ENCODE data around the gene TFPT. TPM values are rescaled to one million over a fixed set of nuclear protein-coding genes. Genes with fewer than 3 reads are reported as not detected.
A peak's percentile ranks its signal among the peaks of the same experiment; 100 is the strongest.

Gene TFPT
- total and polyA plus RNA-seq, 8 donors = 0.45 to 31.8 (median 10.9) TPM; not detected in 1

- Histone ChIP-seq H3K4me3 (peak overlapping the region; percentile 71 to 100 (median 95)), H3K27me3 (no peaks in the 10 kb centered on the region), H3K9me3 (no peaks in the 10 kb centered on the region), H3K4me1 (peaks cover 17 to 52% (median 49%) of the 10 kb centered on the region in 4 donors), H3K36me3 (peaks cover 13 to 44% (median 29%) of the 10 kb centered on the region in 4 donors), H3K27ac (peak overlapping the region; percentile 85 to 97 (median 93))
- intact Hi-C loops (cut with DNase I; ENCODE audit: low total_unique reads) = no loop called here
- TF ChIP-seq POLR2A (IDR thresholded peaks at IDR 0.05) (no peak), CTCF (IDR thresholded peaks at IDR 0.05) (no peak), POLR2AphosphoS5 (IDR thresholded peaks at IDR 0.05) (no peak), EP300 (IDR thresholded peaks at IDR 0.05) (no peak)
- 17 to 23% (median 19%) methylated on average over 21 to 31 of the region's 31 CpGs for WGBS, 5 donors
- DNase-seq = no peak
These were observed 23.2 kb upstream of the TFPT start for GRCh38 chr19:54138489-54139256.

DNA sequence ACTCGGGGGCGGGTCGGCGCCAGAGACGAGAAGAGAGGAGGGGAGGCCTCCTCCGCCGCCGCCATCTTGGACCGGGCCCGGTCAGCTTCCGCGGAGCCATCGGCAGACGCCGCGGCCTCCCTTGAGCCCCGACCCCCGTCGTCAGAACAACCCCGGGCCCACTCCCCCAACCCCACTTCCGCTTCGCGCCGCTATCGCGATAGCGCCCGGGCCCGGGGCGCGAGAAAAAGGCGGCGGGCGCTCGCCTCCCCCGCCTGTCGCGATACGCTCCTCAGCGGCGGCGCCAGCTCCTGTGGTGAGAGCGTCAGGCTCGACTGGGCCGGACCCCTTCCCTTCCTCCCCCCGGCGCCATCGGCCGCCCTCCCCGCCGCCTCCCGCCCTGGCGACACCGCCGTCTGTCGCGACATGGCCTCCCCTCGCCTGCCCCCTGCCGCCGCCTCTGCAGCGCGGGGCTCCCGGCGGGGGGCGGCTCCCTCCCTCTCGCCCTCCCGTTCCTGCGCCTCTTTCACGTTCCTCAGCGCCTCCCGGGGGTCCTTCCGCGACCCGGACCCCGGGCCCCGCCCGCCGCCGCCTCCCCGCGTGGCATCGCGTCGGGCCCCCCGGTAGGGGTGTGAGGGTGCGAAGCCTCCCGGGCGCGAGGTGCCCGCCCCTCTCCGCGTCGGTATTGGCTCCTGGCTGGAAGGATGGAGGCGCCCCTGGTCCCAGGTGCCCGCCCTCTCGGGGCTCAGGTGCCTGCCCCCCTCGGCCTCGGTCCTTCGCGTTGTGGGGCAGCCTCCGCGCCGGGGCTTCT lies 22.4 kb upstream of the TFPT start, which contains the start of gene CNOT3:
CNOT3 (plus strand) TSS at position 64 of the 790 bp plus-strand sequence. CDS start 5,217 bp downstream, outside the sequence.
- TF ChIP-seq POLR2AphosphoS5 (IDR thresholded peaks at IDR 0.05) = peak; percentile 74 to 92 (median 85)
- peak in 2 of 4 donors; percentile 63 to 69 for TF ChIP-seq POLR2A (IDR thresholded peaks at IDR 0.05)
- no peak for TF ChIP-seq CTCF (IDR thresholded peaks at IDR 0.05)
- no peak for TF ChIP-seq EP300 (IDR thresholded peaks at IDR 0.05)
- peaks cover 5 to 38% (median 27%) of the 10 kb centered on the region in 4 donors for H3K36me3 ChIP-seq
- WGBS, 5 donors = 0 to 1% (median 0%) methylated on average over 29 to 100 of the region's 103 CpGs
- H3K9me3 ChIP-seq = no peaks in the 10 kb centered on the region
- H3K27me3 ChIP-seq = no peaks in the 10 kb centered on the region
- H3K27ac ChIP-seq = peak within 1 kb of the TSS; percentile 85 to 97 (median 93)
- intact Hi-C loops (cut with DNase I; ENCODE audit: low total_unique reads) = no loop called here
- H3K4me3 ChIP-seq = peak within 1 kb of the TSS; percentile 71 to 100 (median 95)
- H3K4me1 ChIP-seq = peaks cover 17 to 52% (median 49%) of the 10 kb centered on the region in 4 donors
- DNase-seq = peak in 1 of 2 donors; percentile 65

DNA sequence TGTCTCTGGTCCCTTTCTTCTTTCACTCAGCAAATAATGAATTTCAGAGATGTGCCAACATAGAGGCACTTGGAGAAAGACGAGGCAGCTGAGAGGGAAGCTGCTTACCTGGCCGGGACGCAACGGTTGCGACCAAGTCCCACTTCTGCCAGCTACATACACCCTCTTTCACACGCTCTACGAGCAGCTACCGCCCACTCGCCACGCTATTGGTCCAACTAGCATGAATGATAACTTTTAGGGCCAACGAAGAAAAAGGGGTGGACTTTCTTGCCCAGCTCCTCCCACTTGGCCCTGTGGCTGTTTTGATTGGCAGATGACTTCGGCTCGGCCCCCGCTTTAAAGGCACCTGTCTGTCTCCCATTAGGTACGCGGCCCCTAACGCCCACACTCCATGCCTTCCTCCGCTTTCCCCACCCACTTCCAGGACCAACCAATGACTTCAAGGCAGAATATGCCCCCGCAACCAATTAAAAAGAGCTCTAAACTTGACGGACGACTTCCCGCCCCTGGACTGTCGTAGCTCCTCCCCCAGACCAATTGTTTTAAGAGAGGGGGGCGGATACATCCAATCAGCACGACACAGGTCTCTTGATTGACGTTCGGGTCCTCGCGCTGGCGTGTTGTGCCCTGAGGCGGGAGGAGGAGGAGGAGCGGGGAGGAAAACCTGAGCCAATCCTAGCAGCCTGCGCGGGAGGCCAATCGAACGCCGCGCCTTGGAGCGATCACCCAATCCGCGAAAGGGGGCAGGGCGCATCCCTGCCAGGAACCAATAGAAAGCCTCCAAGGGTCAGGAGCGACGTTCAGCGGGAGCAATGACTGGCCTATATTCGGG lies 21.6 kb upstream of the TFPT start:
- WGBS, 5 donors = 0 to 1% (median 0%) methylated on average over 43 to 46 of the region's 46 CpGs
- peak; percentile 99 to 100 for DNase-seq
- no peak for TF ChIP-seq POLR2A (IDR thresholded peaks at IDR 0.05)
- peak in 2 of 3 donors; percentile 64 to 91 for TF ChIP-seq POLR2AphosphoS5 (IDR thresholded peaks at IDR 0.05)

GRCh38 chr19:54136086-54136863 lies 20.8 kb upstream of the TFPT start:
- Histone ChIP-seq H3K9me3 (no peaks in the 10 kb centered on the region), H3K36me3 (peaks cover 6 to 39% (median 29%) of the 10 kb centered on the region in 4 donors), H3K27me3 (no peaks in the 10 kb centered on the region), H3K4me1 (peaks cover 17 to 46% (median 44%) of the 10 kb centered on the region in 4 donors), H3K27ac (peak overlapping the region; percentile 22 to 78 (median 69)), H3K4me3 (peak overlapping the region; percentile 46 to 67 (median 54))
- DNase-seq = peak in 1 of 2 donors; percentile 27
- no peak for TF ChIP-seq EP300 (IDR thresholded peaks at IDR 0.05)
- intact Hi-C loops (cut with DNase I; ENCODE audit: low total_unique reads) = no loop called here
- WGBS, 5 donors = 3 to 8% (median 4%) methylated on average over 30 of the region's 30 CpGs

More for the DNA sequence above, 21.6 kb upstream of the TFPT start:
- peaks cover 17 to 52% (median 48%) of the 10 kb centered on the region in 4 donors for H3K4me1 ChIP-seq
- H3K27me3 ChIP-seq = no peaks in the 10 kb centered on the region
- H3K9me3 ChIP-seq = no peaks in the 10 kb centered on the region
- peak overlapping the region; percentile 85 to 97 (median 93) for H3K27ac ChIP-seq
- H3K4me3 ChIP-seq = peak overlapping the region; percentile 71 to 100 (median 95)
- peaks cover 0 to 38% (median 25%) of the 10 kb centered on the region in 4 donors for H3K36me3 ChIP-seq
- intact Hi-C loops (cut with DNase I; ENCODE audit: low total_unique reads) = no loop called here
